ENCODE measurements around the gene AATK. TPM values are rescaled to one million over a fixed set of nuclear protein-coding genes. Genes with fewer than 3 reads are reported as not detected.
"Not testable (repeated sequence)": the region's sequence is repeated elsewhere in the genome, so short reads cannot be mapped to it uniquely, and the experiment has no call there.

The AATK gene
- total RNA-seq, 2 donors from 2014 or later: 1.2 to 2.4 TPM

DNA sequence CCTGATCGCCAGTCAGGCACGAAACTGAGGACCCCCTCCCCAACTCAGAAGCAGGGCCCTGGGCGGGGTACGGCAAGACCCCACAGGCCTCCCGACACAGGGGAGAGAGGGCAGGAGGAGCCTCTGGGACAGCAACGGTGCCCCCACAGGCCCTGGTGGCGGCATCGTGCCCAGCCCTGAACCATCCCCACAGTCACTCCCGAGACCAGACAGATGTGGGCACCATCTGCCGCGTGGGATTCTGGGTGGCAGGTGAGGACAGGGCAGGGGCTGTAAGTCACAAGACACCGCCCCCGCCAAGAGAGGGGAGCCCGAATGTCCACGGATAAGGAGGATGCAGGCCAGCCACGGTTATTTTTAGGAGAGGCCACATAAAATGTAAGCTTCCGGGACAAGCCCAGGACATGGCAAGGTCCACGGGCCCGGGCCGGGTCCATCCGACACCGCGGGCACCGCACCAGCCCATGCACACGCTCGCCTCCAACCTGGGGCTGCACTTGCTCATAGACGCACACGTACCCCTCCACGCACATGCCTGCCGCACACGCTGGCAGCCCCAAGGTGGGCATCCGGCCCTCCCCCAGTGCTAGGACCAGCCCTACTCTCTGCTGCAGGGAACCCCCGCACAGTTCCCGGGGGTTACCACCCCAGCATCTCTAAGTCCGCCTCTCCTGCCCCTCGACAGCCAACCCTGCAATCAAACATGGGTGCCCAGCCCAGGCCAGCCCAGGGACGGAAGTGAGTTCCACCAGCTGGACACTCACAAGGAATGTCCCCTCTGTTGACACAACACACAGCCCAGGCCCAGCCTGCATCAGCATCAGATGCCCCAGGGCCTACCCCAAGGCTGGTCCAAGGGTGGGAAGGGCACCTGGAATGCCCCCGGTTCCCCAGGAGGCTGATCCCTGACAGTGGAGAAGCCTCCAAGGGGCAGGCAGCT lies 8.9 kb downstream of the AATK start:
- Mint-ChIP-seq H3K27me3 (no peaks in the 10 kb centered on the region), H3K27ac (no peak overlapping the region), H3K4me1 (no peaks in the 10 kb centered on the region), H3K36me3 (ENCODE audit: low read depth) (no peaks in the 10 kb centered on the region), H3K9me3 (no peaks in the 10 kb centered on the region), H3K4me3 (no peak overlapping the region)
- ATAC-seq (replicated peaks): no peak

DNA sequence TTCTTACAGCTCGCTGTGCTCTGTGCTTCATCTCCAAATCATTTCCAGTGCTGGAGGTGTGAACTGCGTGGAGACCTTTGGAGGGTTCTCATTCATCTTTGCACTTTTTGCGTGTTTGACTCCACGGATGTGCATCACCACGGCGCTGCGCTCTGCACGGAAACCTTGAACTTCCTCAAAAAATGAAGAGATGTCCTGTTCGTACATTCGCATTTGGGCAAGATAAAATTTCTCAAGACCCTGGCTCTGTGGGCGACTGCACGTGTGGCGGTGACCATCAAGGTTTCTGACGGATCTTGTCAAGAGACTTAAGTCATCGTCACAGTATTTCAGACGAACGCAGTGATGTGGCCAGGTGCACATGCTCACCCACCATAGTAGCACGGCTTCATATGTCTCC lies 11.1 kb downstream of the AATK start:
- Mint-ChIP-seq H3K4me3 (no peak overlapping the region), H3K27me3 (peaks cover 6% of the 10 kb centered on the region), H3K27ac (no peak overlapping the region), H3K9me3 (no peaks in the 10 kb centered on the region), H3K36me3 (ENCODE audit: low read depth) (no peaks in the 10 kb centered on the region), H3K4me1 (no peaks in the 10 kb centered on the region)
- ATAC-seq (replicated peaks): no peak

DNA sequence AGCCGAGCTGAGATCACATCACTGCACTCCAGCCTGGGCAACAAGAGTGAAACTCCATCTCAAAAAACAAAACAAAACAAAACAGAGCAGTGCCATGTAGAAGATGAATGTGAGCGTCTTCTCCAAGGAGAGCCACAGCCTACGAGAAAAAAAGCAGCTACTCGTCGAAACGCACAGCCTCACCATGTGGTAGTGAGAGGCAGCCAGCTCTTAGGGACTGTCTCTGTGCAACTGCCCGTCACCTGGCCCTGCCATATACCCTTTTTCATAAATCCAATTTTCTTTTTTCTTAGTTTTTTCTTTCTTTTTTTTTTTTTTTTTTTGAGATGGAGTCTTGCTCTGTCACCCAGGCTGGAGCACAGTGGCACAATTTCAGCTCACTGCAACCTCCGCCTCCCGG lies 12.0 kb downstream of the AATK start:
- not testable (repeated sequence) for H3K27ac Mint-ChIP-seq; H3K36me3 Mint-ChIP-seq (ENCODE audit: low read depth); H3K27me3 Mint-ChIP-seq; H3K9me3 Mint-ChIP-seq; H3K4me1 Mint-ChIP-seq; ATAC-seq (replicated peaks)
- peak overlapping the region; percentile 65 for H3K4me3 Mint-ChIP-seq

DNA sequence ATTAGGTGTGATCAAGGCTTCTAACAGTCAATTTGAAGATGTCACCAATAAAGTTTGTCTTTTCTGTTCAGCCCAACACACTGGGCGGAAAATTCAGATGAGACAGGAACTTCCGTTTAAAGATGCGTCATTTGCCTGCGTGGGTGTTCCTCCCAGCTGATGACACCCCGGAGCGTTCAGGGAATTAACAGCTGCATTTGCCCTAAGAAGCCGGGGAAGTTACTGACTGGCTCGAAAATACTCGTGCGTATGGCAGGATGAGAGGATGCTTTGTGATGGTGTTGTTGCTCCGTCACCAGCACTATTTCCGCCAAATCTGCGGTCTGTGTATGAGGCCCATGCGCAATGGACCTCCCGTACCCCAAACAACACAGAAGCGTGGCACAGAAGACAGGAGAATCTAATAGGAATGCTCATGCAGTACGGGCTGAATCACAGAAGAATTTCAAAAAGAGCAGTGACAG lies 12.6 kb downstream of the AATK start:
- Mint-ChIP-seq H3K27me3 (peaks cover 8% of the 10 kb centered on the region), H3K9me3 (no peaks in the 10 kb centered on the region), H3K4me3 (peak overlapping the region; percentile 65), H3K27ac (peak overlapping the region; percentile 65), H3K36me3 (ENCODE audit: low read depth) (no peaks in the 10 kb centered on the region), H3K4me1 (no peaks in the 10 kb centered on the region)
- ATAC-seq (replicated peaks): peak; percentile 74

DNA sequence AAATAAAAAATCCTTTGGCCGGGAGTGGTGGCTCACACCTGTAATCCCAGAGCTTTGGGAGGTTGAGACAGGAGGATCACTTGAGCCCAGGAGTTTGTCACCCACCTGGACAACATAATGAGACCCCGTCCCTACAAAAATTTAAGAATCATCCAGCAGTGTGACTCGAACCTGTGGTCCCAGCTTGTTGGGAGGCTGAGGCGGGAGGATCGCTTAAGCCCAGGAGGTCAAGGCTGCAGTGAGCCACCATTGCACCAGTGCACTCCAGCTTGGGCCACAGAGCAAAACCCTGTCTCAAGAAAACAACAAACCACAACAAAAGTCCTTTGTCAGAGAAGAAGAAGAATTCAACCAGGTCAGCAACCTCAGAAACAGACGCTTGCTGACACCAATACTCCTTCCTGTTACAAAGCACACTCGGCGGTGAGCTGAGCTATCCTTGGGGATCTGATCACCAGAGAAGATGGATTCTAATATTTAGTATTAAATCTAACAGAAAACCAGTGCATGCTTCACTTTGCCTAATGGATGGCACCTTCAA lies 13.7 kb downstream of the AATK start:
- Mint-ChIP-seq H3K9me3 (no peaks in the 10 kb centered on the region), H3K4me1 (no peaks in the 10 kb centered on the region), H3K27ac (no peak overlapping the region), H3K36me3 (ENCODE audit: low read depth) (no peaks in the 10 kb centered on the region), H3K4me3 (no peak overlapping the region), H3K27me3 (peaks cover 9% of the 10 kb centered on the region)
- no peak for ATAC-seq (replicated peaks)

DNA sequence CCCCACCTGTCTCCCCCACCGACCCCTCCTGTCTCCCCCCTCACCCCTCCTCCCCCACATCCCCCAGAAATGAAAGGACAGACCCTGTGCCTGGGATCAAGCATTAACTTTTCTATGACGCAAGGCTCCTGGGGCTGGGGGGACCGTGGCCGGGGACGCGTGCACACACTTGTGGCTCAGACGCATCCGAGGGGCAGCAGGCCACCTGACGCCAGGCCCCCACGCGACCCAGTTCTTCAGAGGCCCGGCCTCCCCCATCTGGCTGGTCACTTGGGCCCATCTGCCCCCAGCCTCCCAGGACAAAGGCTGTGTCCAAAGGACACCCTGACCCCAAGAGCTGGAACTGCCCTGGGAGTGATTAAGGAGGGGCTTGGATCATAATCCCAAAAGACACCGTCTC lies 14.7 kb downstream of the AATK start:
- ATAC-seq (replicated peaks): no peak
- H3K4me3 Mint-ChIP-seq: no peak overlapping the region
- H3K27me3 Mint-ChIP-seq: peaks cover 9% of the 10 kb centered on the region
- H3K9me3 Mint-ChIP-seq: no peaks in the 10 kb centered on the region
- no peaks in the 10 kb centered on the region for H3K4me1 Mint-ChIP-seq
- H3K27ac Mint-ChIP-seq: no peak overlapping the region
- H3K36me3 Mint-ChIP-seq (ENCODE audit: low read depth): no peaks in the 10 kb centered on the region

DNA sequence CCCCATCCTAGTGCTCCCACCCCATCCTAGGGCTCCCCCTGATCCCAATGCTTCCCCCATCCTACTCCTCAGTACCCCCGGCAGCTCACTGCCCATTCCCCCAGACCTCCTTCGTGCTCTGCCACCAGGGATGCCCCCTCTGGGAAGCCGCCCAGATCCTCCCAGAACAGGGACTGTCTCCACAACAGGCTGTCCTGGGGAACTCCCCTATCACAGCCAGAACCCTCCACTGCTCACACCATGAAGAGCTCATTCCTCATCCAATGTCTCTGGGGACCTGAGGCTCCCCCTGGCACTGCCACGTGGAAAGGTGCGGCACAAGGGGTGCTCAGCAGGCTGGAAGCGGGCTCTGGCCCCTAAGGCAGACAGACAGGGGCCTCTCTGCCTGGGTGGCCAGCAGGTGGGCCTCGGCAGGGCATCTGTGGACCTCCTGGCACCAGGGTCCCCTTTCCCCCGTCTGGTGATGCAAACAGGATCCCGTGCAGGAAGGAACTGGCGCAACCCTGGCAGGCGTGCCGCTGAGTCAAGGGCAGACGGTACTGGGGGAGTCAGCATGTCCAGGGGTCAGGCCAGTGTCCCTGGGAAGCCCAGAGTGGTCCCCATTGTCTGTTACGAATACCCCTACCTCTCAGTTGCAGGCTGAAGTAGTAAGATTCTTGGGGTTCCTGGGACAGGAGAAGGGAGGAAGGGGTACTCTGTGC lies 15.5 kb downstream of the AATK start:
- Mint-ChIP-seq H3K4me1 (no peaks in the 10 kb centered on the region), H3K36me3 (ENCODE audit: low read depth) (no peaks in the 10 kb centered on the region), H3K27ac (no peak overlapping the region), H3K27me3 (peaks cover 9% of the 10 kb centered on the region), H3K9me3 (no peaks in the 10 kb centered on the region), H3K4me3 (no peak overlapping the region)
- ATAC-seq (replicated peaks): no peak

DNA sequence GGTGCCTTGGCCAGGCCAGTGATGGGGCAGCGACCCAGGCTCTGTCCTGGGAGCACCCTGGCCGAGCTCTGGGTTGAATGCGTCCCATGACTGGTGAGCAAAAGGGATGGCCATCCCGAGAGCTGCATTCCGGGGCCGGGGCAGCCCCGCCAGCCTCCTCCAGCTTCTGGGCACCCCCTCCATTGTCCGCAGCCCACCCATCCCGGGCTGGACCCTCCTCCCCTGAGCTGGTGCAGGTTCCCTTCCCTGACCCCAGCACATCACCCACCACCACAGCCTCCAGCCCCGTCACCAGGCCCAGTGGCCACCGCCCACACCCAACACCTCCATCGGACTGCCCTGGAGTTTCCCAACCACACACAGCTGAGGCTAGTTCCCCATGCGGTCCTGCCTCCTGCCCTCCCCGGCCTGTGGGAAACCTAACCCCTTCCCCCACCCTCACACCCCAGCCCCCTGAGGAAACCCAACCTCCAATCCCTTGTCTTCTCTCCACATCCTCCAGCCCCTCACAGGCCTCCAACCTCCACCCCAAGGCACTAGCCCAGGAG lies 17.0 kb downstream of the AATK start:
- Mint-ChIP-seq H3K4me3 (no peak overlapping the region), H3K4me1 (no peaks in the 10 kb centered on the region), H3K36me3 (ENCODE audit: low read depth) (no peaks in the 10 kb centered on the region), H3K9me3 (no peaks in the 10 kb centered on the region), H3K27ac (no peak overlapping the region), H3K27me3 (peaks cover 9% of the 10 kb centered on the region)
- no peak for ATAC-seq (replicated peaks)

DNA sequence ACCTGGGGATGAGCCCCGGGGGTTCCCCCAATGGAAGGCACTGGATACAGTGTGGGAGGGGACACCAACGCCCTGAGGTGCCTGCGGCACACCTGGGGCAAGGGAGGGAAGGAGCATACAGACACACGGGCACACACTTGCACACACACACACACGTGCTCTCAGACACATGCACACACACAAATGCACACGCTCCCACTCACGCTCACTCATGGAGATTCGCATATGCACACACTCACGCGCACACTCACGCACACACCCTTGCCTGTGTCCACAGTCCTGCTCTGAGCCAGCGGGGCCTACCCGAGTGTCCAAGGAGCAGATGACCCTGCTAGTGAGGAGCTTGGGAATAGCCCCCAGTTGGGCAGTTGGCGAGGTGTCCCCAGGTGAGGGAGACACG lies 17.4 kb downstream of the AATK start:
- Mint-ChIP-seq H3K36me3 (ENCODE audit: low read depth) (no peaks in the 10 kb centered on the region), H3K27me3 (peaks cover 9% of the 10 kb centered on the region), H3K27ac (no peak overlapping the region), H3K9me3 (no peaks in the 10 kb centered on the region), H3K4me3 (no peak overlapping the region), H3K4me1 (no peaks in the 10 kb centered on the region)
- ATAC-seq (replicated peaks): no peak

DNA sequence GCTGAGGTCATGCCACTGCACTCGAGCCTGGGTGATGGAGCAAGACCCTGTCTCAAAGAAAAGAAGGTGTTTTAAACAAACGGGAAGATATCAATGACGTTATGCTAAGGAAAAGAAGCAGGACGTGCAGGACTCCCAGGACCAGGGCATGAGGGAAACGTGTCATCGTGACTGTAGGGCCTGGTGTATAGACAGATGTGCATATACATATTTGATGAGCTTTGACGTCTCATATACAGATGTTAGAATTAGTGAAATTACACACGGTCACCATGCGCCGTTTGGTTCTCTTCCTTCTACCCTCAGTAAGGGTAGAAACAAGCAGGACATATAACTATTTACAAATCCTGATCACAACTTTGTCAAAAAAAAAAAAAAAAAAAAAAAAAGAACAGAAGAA lies 18.3 kb downstream of the AATK start:
- no peaks in the 10 kb centered on the region for H3K36me3 Mint-ChIP-seq (ENCODE audit: low read depth)
- H3K9me3 Mint-ChIP-seq: no peaks in the 10 kb centered on the region
- no peak overlapping the region for H3K4me3 Mint-ChIP-seq
- H3K27ac Mint-ChIP-seq: no peak overlapping the region
- peaks cover 9% of the 10 kb centered on the region for H3K27me3 Mint-ChIP-seq
- ATAC-seq (replicated peaks): no peak
- H3K4me1 Mint-ChIP-seq: no peaks in the 10 kb centered on the region

DNA sequence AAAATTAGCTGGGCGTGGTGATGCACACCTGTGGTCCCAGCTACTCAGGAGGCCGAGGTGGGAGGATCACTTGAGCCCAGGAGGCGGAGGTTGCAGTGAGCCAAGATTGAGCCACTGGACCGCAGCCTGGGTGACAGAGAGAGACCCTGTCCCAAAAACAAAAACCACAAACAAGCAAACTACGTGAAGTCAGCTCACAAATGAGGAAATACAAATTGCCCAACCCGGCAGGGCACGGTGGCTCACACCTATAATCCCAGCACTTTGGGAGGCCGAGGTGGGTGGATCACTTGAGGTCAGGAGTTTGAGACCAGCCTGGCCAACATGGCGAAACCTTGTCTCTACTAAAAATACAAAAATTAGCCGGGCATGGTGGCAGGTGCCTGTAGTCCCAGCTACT lies 19.8 kb downstream of the AATK start:
- not testable (repeated sequence) for H3K9me3 Mint-ChIP-seq; ATAC-seq (replicated peaks); H3K4me1 Mint-ChIP-seq; H3K27me3 Mint-ChIP-seq; H3K36me3 Mint-ChIP-seq (ENCODE audit: low read depth); H3K4me3 Mint-ChIP-seq; H3K27ac Mint-ChIP-seq

DNA sequence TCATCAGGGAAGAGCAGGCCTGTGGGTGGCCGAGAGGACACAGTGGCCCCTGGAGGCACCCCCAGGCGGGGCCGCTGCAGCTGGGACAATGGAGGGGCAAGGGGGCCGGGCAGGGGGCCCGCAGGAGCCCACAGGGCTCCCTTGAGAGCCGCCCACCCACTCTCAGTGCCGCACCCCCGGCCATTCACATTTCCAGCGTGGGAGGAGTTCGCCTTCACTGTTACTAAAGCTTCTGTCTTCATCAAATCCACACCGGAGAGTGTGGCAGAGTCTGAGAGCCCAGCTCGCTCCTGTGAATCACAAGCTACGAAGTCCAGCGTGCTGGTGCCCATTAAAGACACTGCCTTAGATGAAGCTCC lies 21.6 kb downstream of the AATK start:
- Mint-ChIP-seq H3K4me3 (no peak overlapping the region), H3K9me3 (no peaks in the 10 kb centered on the region), H3K27me3 (peaks cover 3% of the 10 kb centered on the region), H3K36me3 (ENCODE audit: low read depth) (no peaks in the 10 kb centered on the region), H3K4me1 (no peaks in the 10 kb centered on the region), H3K27ac (no peak overlapping the region)
- ATAC-seq (replicated peaks): no peak

DNA sequence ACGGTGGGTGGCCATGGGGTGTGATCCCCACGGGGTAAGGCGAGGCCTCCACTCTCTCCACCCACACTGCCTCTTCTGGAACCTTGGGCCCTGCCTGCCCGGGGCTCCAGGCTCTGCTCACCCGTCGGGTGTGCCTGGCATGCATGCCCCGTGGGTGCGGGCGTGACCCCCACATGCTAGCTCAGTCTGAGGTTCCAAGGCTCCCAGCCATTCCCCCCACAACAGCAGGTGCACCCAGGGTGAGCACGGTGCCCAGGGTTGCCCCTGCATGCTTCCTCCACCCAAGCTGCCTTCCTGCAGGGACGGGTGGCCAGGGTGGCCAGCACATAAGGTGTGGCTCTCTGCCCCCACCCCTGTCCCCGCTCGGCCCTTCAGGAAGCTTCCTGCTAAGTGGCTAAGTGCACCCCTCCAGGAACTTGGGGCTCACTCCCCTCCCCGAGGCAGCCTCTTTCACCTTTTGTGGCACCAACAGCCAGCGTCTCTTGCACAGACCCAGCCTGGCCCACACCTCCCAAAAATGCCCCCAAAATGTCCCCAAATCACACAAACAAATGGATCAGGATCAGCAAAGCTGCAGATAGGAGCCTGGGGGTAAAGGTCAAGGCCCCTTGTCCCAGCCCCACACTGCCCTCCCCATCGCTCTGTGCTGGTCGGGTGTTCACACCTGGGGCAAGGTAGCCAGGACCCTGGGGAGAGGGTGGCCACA lies 22.2 kb downstream of the AATK start:
- no peak for ATAC-seq (replicated peaks)
- Mint-ChIP-seq H3K36me3 (ENCODE audit: low read depth) (no peaks in the 10 kb centered on the region), H3K27me3 (peaks cover 3% of the 10 kb centered on the region), H3K27ac (no peak overlapping the region), H3K9me3 (no peaks in the 10 kb centered on the region), H3K4me1 (no peaks in the 10 kb centered on the region), H3K4me3 (no peak overlapping the region)

DNA sequence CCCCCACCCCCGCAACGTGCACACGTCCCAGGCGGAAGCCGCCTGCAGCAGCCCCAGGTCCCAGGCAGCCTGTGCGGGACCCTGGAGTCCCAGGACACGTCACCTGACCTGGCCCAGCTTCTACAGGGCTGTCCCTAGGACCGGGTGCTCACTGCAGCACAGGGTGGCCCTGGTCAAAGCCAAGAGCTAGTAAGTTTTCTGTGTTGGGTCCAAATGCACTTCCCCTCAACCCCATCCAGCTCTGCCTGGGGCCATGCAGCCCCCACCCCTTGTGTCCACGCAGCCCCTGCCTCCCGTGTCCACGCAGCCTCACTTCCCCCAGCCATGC lies 22.9 kb downstream of the AATK start:
- Mint-ChIP-seq H3K9me3 (peaks cover 4% of the 10 kb centered on the region), H3K4me1 (peaks cover 6% of the 10 kb centered on the region), H3K27ac (no peak overlapping the region), H3K4me3 (no peak overlapping the region), H3K27me3 (no peaks in the 10 kb centered on the region), H3K36me3 (ENCODE audit: low read depth) (no peaks in the 10 kb centered on the region)
- no peak for ATAC-seq (replicated peaks)

Data from activated T-helper 17 cell treated with anti-CD3 and anti-CD28 coated beads, Interleukin-2, amount 50 U/mL, for 72 hours (primary cell).